Heart right ventricle (tissue), 16 donors: ENCODE data around the gene NCOA6. TPM values are rescaled to one million over a fixed set of nuclear protein-coding genes. Genes with fewer than 3 reads are reported as not detected.
A peak's percentile ranks its signal among the peaks of the same experiment; 100 is the strongest.

Experiments
- ATAC-seq, 8 donors: fragments of 200-7000 bp; cut with Tn5 transposase; one replicate each; pipeline ENCODE4 v1.9.1; 2020; ENCODE audit warnings: mild to moderate bottlenecking in 8 of 8, moderate library complexity in 8 of 8, moderate number of reproducible peaks in 1 of 8
- DNase-seq, 2 donors: peaks; one replicate each; pipeline ENCODE4 v3.0.0-alpha.2; 2020
- H3K27ac ChIP-seq, 10 donors: fragments of 200-600 bp; sonication (generic) in 2 of 10; one replicate each; pipeline versions ENCODE4 v1.5.0 to v1.8.0; 2020 to 2022; ENCODE audit warnings: mild to moderate bottlenecking in 3 of 10
- H3K27me3 ChIP-seq, 7 donors: fragments of 200-600 bp; one replicate each; pipeline ENCODE4 v1.8.0; 2021 to 2022; ENCODE audit warnings: mild to moderate bottlenecking in 2 of 7
- H3K36me3 ChIP-seq, 9 donors: fragments of 200-600 bp; sonication (generic) in 1 of 9; one replicate each; pipeline versions ENCODE4 v1.5.0 to v1.8.0; 2020 to 2022; ENCODE audit warnings: mild to moderate bottlenecking in 2 of 9
- H3K4me1 ChIP-seq, 9 donors: fragments of 200-600 bp; sonication (generic) in 1 of 9; one replicate each; pipeline versions ENCODE4 v1.5.0 to v1.8.0; 2020 to 2022; ENCODE audit warnings: mild to moderate bottlenecking in 4 of 9
- H3K4me3 ChIP-seq, 10 donors: fragments of 200-600 bp; sonication (generic) in 2 of 10; one replicate each; pipeline versions ENCODE4 v1.5.0 to v1.8.0; 2020 to 2022; ENCODE audit warnings: mild to moderate bottlenecking in 7 of 10, moderate library complexity in 2 of 10
- H3K9me3 ChIP-seq, 11 donors: fragments of 200-600 bp in 10 of 11; sonication (generic) in 2 of 11; one replicate each; pipeline versions ENCODE4 v1.5.0 to v1.8.0; 2013 to 2022; ENCODE audit warnings: mild to moderate bottlenecking in 2 of 11, control low read depth in 1 of 11, moderate library complexity in 1 of 11
- CTCF ChIP-seq, 9 donors: fragments of 200-600 bp; sonication (generic) in 2 of 9; IDR thresholded peaks; one replicate each; pipeline versions ENCODE4 v1.5.0 to v1.8.0; 2021 to 2022; ENCODE audit warnings: antibody characterized with exemption in 9 of 9, mild to moderate bottlenecking in 5 of 9, moderate library complexity in 1 of 9
- WGBS, 2 donors: extraction: QIAGEN DNeasy Blood & Tissue Kit; methylation state at CpG; one replicate each; pipeline ENCODE4 v1.1.7; 2013; ENCODE audit warnings: inconsistent platforms in 1 of 2; 5-methylcytosine and 5-hydroxymethylcytosine counted together
- intact Hi-C, 10 donors: fragments of 100-400 bp; cut with DNase I; formaldehyde crosslinking; loops; one replicate each; pipeline versions ENCODE4 v1.11.1 to v1.14.2; 2022
- polyA plus RNA-seq, 2 donors: library from polyadenylated mRNA; stranded (reverse); fragments of 200-250 nt; gene quantifications; one replicate each; pipeline ENCODE4 v1.2.3, GENCODE V29; 2013
- total RNA-seq, 10 donors: library from RNA; stranded (reverse); fragmentation: NEBNext Ultra II Directional in 3 of 10; extraction: Animal tissue kit (Norgen Biotek cat#: 25700) in 3 of 10; gene quantifications; one replicate each; pipeline versions ENCODE4 v1.2.1 to v1.2.4, GENCODE V29; 2021 to 2023
- donor health status: Arrhythmogenic right ventricular cardiomyopathy.
- donor health status: ischemic (EF 13 %, LVEDD 7.1; RV severe dilation, severe dysfunction).
- donor health status: healthy with polysubstance abuse.
- donor health status: DM: no; HTN: yes; CAD: no.
- donor health status: DM: no; HTN: no; CAD: no.
- donor health status: ischemic (EF 25% LVEDD 6.9; RV normal size, moderate dysfunction).
- donor health status: ischemic (EF 25% LVEDD 5.7; RV mildly dilated, moderate dysfunction).
- donor health status: healthy.
- donor health status: DM: yes; HTN: yes; CAD: no.
- donor health status: Ischemic cardiomyopathy.
- donor health status: ischemic (EF 35%, LVEDD 5.7; RV mildly dilated, moderate dysfunction).
- donor health status: nonischemic (EF 11% LVEDD 7.7; RV severe dilation, severe dysfunction).
- donor health status: DM: yes; HTN: yes; CAD: no.
- donor health status: PGD.
- donor health status: ischemic (EF 29% LVEDD 5.4; RV normal size, mild dysfunction).
- donor health status: nonischemic (EF 23%, LVEDD 6.1; RV moderate dilation, normal function).

Gene NCOA6
- total and polyA plus RNA-seq, 12 donors: 11.6 to 37.5 (median 18.0) TPM

GRCh38 chr20:34706912-34707784, 118.3 kb downstream of the NCOA6 start:
- 65 to 72% methylated on average over 3 of the region's 3 CpGs for WGBS, 2 donors
- Histone ChIP-seq H3K36me3 (peaks cover 0 to 21% (median 5%) of the 10 kb centered on the region in 9 donors), H3K27me3 (no peaks in the 10 kb centered on the region), H3K9me3 (no peaks in the 10 kb centered on the region), H3K4me3 (peak overlapping the region in 3 of 10 donors; percentile 58 to 67 (median 59)), H3K27ac (peak overlapping the region in 8 of 10 donors; percentile 98 to 100 (median 99)), H3K4me1 (peaks cover 5 to 74% (median 54%) of the 10 kb centered on the region in 9 donors)
- ATAC-seq (no peak), DNase-seq (no peak)
- intact Hi-C loops: loop anchor here in 9 of 10 donors (5.0 to 10.0 kb wide), 9 partner anchors 122 to 395 kb away; partner anchors contain the start of gene MAP1LC3A (in 1 of the 9)
- no peak for TF ChIP-seq CTCF (IDR thresholded peaks at IDR 0.05)

- 75 to 88% methylated on average over 1 of the region's 1 CpG for WGBS, 2 donors
- Histone ChIP-seq H3K9me3 (no peaks in the 10 kb centered on the region), H3K27me3 (no peaks in the 10 kb centered on the region), H3K4me3 (peak overlapping the region in 8 of 10 donors; percentile 3 to 91 (median 74)), H3K27ac (peak overlapping the region; percentile 98 to 100 (median 100)), H3K36me3 (peaks cover 0 to 13% (median 0%) of the 10 kb centered on the region in 9 donors), H3K4me1 (peaks cover 5 to 71% (median 54%) of the 10 kb centered on the region in 9 donors)
- DNase-seq (no peak), ATAC-seq (no peak)
- no peak for TF ChIP-seq CTCF (IDR thresholded peaks at IDR 0.05)
- intact Hi-C loops: loop anchor here in 9 of 10 donors (5.0 to 10.0 kb wide), 9 partner anchors 122 to 394 kb away; partner anchors contain the start of gene MAP1LC3A (in 1 of the 9)
Measured at GRCh38 chr20:34706302-34706875, 119.1 kb downstream of the NCOA6 start.

GRCh38 chr20:34705397-34706301, 119.8 kb downstream of the NCOA6 start:
- Histone ChIP-seq H3K4me1 (peaks cover 5 to 64% (median 49%) of the 10 kb centered on the region in 9 donors), H3K27me3 (no peaks in the 10 kb centered on the region), H3K27ac (peak overlapping the region; percentile 98 to 100 (median 100)), H3K4me3 (peak overlapping the region; percentile 58 to 91 (median 79)), H3K36me3 (peaks cover 0 to 6% (median 0%) of the 10 kb centered on the region in 9 donors), H3K9me3 (no peaks in the 10 kb centered on the region)
- WGBS, 2 donors: 39 to 40% methylated on average over 6 of the region's 6 CpGs
- DNase-seq: peak; percentile 41 to 60
- TF ChIP-seq CTCF (IDR thresholded peaks at IDR 0.05): no peak
- intact Hi-C loops: loop anchor here in 9 of 10 donors (2.0 to 10.0 kb wide), 11 partner anchors 29 to 393 kb away; partner anchors contain the start of genes MAP1LC3A (in 1 of the 9) and PIGU (in 1 of the 9)
- peak in 6 of 8 donors; percentile 2 to 37 (median 18) for ATAC-seq
